AG09309 (cell line): ENCODE results near the gene IMPDH1.

Experiments used
- DNase-seq: peaks from one replicate; pipeline ENCODE4 v3.0.0-alpha.2; 2010; ENCODE audit warnings: low read depth
- H3K4me3 ChIP-seq: 2 replicates; pipeline ENCODE4 v1.5.1; 2011; ENCODE audit warnings: mild to moderate bottlenecking, low read depth, low read length, moderate library complexity; ENCODE audit not compliant: control insufficient read depth
- CTCF ChIP-seq: IDR thresholded peaks from 2 replicates; pipeline ENCODE4 v1.5.1; 2011; ENCODE audit warnings: mild to moderate bottlenecking, low read depth, low read length, inconsistent platforms; ENCODE audit not compliant: insufficient read depth, control insufficient read depth; ENCODE audit errors: missing control alignments

Gene IMPDH1

GRCh38 chr7:128422842-128423241 lies 13.1 kb upstream of the IMPDH1 start:
- no peak for DNase-seq
- H3K4me3 ChIP-seq, result no peak overlapping the region
- no peak for TF ChIP-seq CTCF

GRCh38 chr7:128422037-128422436 lies 12.3 kb upstream of the IMPDH1 start:
- DNase-seq, result no peak
- no peak for TF ChIP-seq CTCF

DNA sequence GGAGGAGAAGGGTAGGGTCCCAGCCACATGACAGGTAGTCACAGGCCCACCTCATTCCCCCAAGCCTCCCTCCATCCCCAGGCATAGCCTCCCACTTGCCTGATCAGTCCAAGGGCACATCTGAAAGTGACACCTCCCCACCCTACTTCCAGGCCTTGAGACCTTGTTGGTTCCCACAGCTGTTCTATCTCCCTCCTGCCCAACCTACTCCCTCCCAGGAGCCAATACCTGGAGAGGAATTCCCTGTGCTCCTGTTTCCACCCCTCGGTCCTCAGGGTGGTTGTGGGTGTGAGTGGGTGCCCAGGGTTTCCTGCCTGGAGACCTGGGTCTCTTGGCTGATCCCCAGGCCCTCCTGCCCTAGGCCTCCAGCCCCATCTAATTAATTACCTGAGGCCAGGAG lies 11.6 kb upstream of the IMPDH1 start:
- TF ChIP-seq CTCF, result no peak
- no peak for DNase-seq
- no peak overlapping the region for H3K4me3 ChIP-seq

More at GRCh38 chr7:128422037-128422436, 12.3 kb upstream of the IMPDH1 start:
- no peak overlapping the region for H3K4me3 ChIP-seq

- DNase-seq, result no peak
- no peak overlapping the region for H3K4me3 ChIP-seq
- TF ChIP-seq CTCF, result no peak
Measured at GRCh38 chr7:128420773-128421172, 11.0 kb upstream of the IMPDH1 start.

- H3K4me3 ChIP-seq, result no peak overlapping the region
- DNase-seq, result no peak
- no peak for TF ChIP-seq CTCF
Measured at GRCh38 chr7:128419257-128419656, 9.5 kb upstream of the IMPDH1 start.

- DNase-seq, result no peak
- H3K4me3 ChIP-seq, result no peak overlapping the region
- TF ChIP-seq CTCF, result no peak
Measured at GRCh38 chr7:128417071-128417470, 7.3 kb upstream of the IMPDH1 start.

- no peak for TF ChIP-seq CTCF
- H3K4me3 ChIP-seq, result no peak overlapping the region
- DNase-seq, result no peak
Measured at GRCh38 chr7:128415217-128415785, 5.5 kb upstream of the IMPDH1 start.
